Activated CD8-positive, alpha-beta memory T cell treated with anti-CD3 and anti-CD28 coated beads, Interleukin-2, amount 10 ng/mL, durations not matched to agents 7 days and 5 days (primary cell): ENCODE measurements around the gene CDK5RAP3. TPM values are rescaled to one million over a fixed set of nuclear protein-coding genes. Genes with fewer than 3 reads are reported as not detected.

Experiments used
- ATAC-seq: fragments of 150-1000 bp; cut with Tn5 transposase; one replicate; pipeline ENCODE4 v1.10.0; 2021; ENCODE audit warnings: moderate library complexity
- CTCF ChIA-PET: fragments of 350-600 bp; sonication (Branson Sonifier 250); formaldehyde crosslinking; loops from one replicate; lab custom pipeline; 2021; ENCODE audit warnings: antibody characterized with exemption; lab: Charles Lee
- DNase-seq: peaks from one replicate; pipeline ENCODE4 v3.0.0-alpha.2; 2020
- H3K27ac Mint-ChIP-seq: one replicate; pipeline ENCODE4 v1.8.0; 2021; ENCODE audit warnings: mild to moderate bottlenecking, mixed read lengths
- H3K27me3 Mint-ChIP-seq: one replicate; pipeline ENCODE4 v1.8.0; 2021; ENCODE audit warnings: mixed read lengths
- H3K36me3 Mint-ChIP-seq: one replicate; pipeline ENCODE4 v1.8.0; 2021; ENCODE audit warnings: mild to moderate bottlenecking, mixed read lengths
- H3K4me1 Mint-ChIP-seq: one replicate; pipeline ENCODE4 v1.8.0; 2021; ENCODE audit warnings: mixed read lengths
- H3K4me3 Mint-ChIP-seq: one replicate; pipeline ENCODE4 v1.8.0; 2021; ENCODE audit warnings: mild to moderate bottlenecking, moderate library complexity, mixed read lengths
- H3K9me3 Mint-ChIP-seq: one replicate; pipeline ENCODE4 v1.8.0; 2022; ENCODE audit warnings: low read depth, mixed read lengths
- total RNA-seq, 2 experiments: library from RNA; stranded (reverse); gene quantifications; one replicate each; pipeline ENCODE4 v1.2.3, GENCODE V29; 2021

Gene CDK5RAP3
- total RNA-seq, 2 experiments from 2014 or later, result 215 to 262 TPM

GRCh38 chr17:47952171-47953021 is 18.5 kb upstream of the CDK5RAP3 start:
- ATAC-seq (no peak), DNase-seq (no peak)
- Mint-ChIP-seq H3K27ac (no peak overlapping the region), H3K9me3 (no peaks in the 10 kb centered on the region), H3K4me3 (no peak overlapping the region), H3K27me3 (no peaks in the 10 kb centered on the region), H3K4me1 (peaks cover 14% of the 10 kb centered on the region), H3K36me3 (peaks cover 7% of the 10 kb centered on the region)
- CTCF ChIA-PET, result interaction anchor here (1.0 to 18.6 kb wide), 5 partner anchors 10 to 67 kb away, joined by 3 to 383 read pairs (median 7); partner anchors contain the start of gene CDK5RAP3

- H3K27ac Mint-ChIP-seq, result no peak overlapping the region
- peaks cover 12% of the 10 kb centered on the region for H3K4me1 Mint-ChIP-seq
- no peak overlapping the region for H3K4me3 Mint-ChIP-seq
- DNase-seq (no peak), ATAC-seq (no peak)
- peaks cover 3% of the 10 kb centered on the region for H3K36me3 Mint-ChIP-seq
- H3K27me3 Mint-ChIP-seq, result no peaks in the 10 kb centered on the region
- CTCF ChIA-PET, result interaction anchor here (1.0 to 18.6 kb wide), 6 partner anchors 10 to 64 kb away, joined by 3 to 383 read pairs (median 3); partner anchors contain the start of gene CDK5RAP3
- no peaks in the 10 kb centered on the region for H3K9me3 Mint-ChIP-seq
Observed at GRCh38 chr17:47953909-47954308, 17.0 kb upstream of the CDK5RAP3 start.

- no peak for DNase-seq
- no peaks in the 10 kb centered on the region for H3K9me3 Mint-ChIP-seq
Observed at GRCh38 chr17:47955497-47956461, 15.1 kb upstream of the CDK5RAP3 start.

GRCh38 chr17:47956791-47957590 is 13.9 kb upstream of the CDK5RAP3 start:
- Mint-ChIP-seq H3K4me1 (no peaks in the 10 kb centered on the region), H3K27me3 (no peaks in the 10 kb centered on the region), H3K9me3 (no peaks in the 10 kb centered on the region), H3K36me3 (no peaks in the 10 kb centered on the region), H3K27ac (no peak overlapping the region), H3K4me3 (no peak overlapping the region)
- ATAC-seq (no peak), DNase-seq (no peak)
- CTCF ChIA-PET, result interaction anchor here (0.9 to 18.6 kb wide), 7 partner anchors 8 to 116 kb away, joined by 3 to 383 read pairs (median 5); partner anchors contain the start of genes CDK5RAP3 and SCRN2

More at GRCh38 chr17:47955497-47956461, 15.1 kb upstream of the CDK5RAP3 start:
- Mint-ChIP-seq H3K4me3 (no peak overlapping the region), H3K36me3 (no peaks in the 10 kb centered on the region), H3K27ac (peak overlapping the region; percentile 38), H3K4me1 (no peaks in the 10 kb centered on the region), H3K27me3 (no peaks in the 10 kb centered on the region)
- no peak for ATAC-seq
- CTCF ChIA-PET, result interaction anchor here (1.9 to 18.6 kb wide), 4 partner anchors 7 to 114 kb away, joined by 4 to 383 read pairs (median 18); partner anchors contain the start of genes CDK5RAP3 and SCRN2

- H3K4me3 Mint-ChIP-seq, result no peak within 1 kb of the TSS
- H3K27me3 Mint-ChIP-seq, result no peaks in the 10 kb centered on the region
- H3K36me3 Mint-ChIP-seq, result no peaks in the 10 kb centered on the region
- CTCF ChIA-PET, result interaction anchor here (0.5 to 18.6 kb wide), 9 partner anchors 9 to 200 kb away, joined by 3 to 383 read pairs (median 3); partner anchors contain the start of genes CDK5RAP3 and SCRN2
- ATAC-seq (no peak), DNase-seq (no peak)
- no peaks in the 10 kb centered on the region for H3K4me1 Mint-ChIP-seq
- no peak within 1 kb of the TSS for H3K27ac Mint-ChIP-seq
- H3K9me3 Mint-ChIP-seq, result no peaks in the 10 kb centered on the region
Observed at GRCh38 chr17:47957591-47958490, 13.1 kb upstream of the CDK5RAP3 start, which contains the start of gene PRR15L. Gene PRR15L (minus strand): TSS chr17:47957883. CDS start chr17:47953234, 4,649 bp downstream.

GRCh38 chr17:47959825-47960655 is 10.9 kb upstream of the CDK5RAP3 start:
- no peak overlapping the region for H3K27ac Mint-ChIP-seq
- CTCF ChIA-PET, result interaction anchor here (0.9 to 4.2 kb wide), 6 partner anchors 10 to 19 kb away, joined by 3 to 19 read pairs (median 4); partner anchors contain the start of genes CDK5RAP3 and PNPO
- no peaks in the 10 kb centered on the region for H3K27me3 Mint-ChIP-seq
- DNase-seq (no peak), ATAC-seq (no peak)
- no peaks in the 10 kb centered on the region for H3K36me3 Mint-ChIP-seq
- H3K9me3 Mint-ChIP-seq, result no peaks in the 10 kb centered on the region
- H3K4me1 Mint-ChIP-seq, result no peaks in the 10 kb centered on the region
- no peak overlapping the region for H3K4me3 Mint-ChIP-seq

GRCh38 chr17:47961406-47961805 is 9.5 kb upstream of the CDK5RAP3 start:
- CTCF ChIA-PET, result interaction anchor here (0.8 to 4.2 kb wide), 5 partner anchors 9 to 72 kb away, joined by 3 to 19 read pairs (median 4); partner anchors contain the start of gene CDK5RAP3
- Mint-ChIP-seq H3K9me3 (no peaks in the 10 kb centered on the region), H3K36me3 (no peaks in the 10 kb centered on the region), H3K27me3 (no peaks in the 10 kb centered on the region), H3K27ac (no peak overlapping the region), H3K4me3 (no peak overlapping the region), H3K4me1 (peaks cover 2% of the 10 kb centered on the region)
- no peak for ATAC-seq
- DNase-seq, result no peak

GRCh38 chr17:47962901-47963300 is 8.0 kb upstream of the CDK5RAP3 start:
- no peak overlapping the region for H3K4me3 Mint-ChIP-seq
- peaks cover 2% of the 10 kb centered on the region for H3K4me1 Mint-ChIP-seq
- no peak overlapping the region for H3K27ac Mint-ChIP-seq
- CTCF ChIA-PET, result interaction anchor here (1.6 kb wide), 2 partner anchors 8 to 16 kb away, joined by 4 to 9 read pairs; partner anchors contain the start of gene CDK5RAP3
- no peak for DNase-seq
- H3K36me3 Mint-ChIP-seq, result no peaks in the 10 kb centered on the region
- peaks cover 2% of the 10 kb centered on the region for H3K27me3 Mint-ChIP-seq
- ATAC-seq, result no peak
- no peaks in the 10 kb centered on the region for H3K9me3 Mint-ChIP-seq

GRCh38 chr17:47964856-47965255 is 6.1 kb upstream of the CDK5RAP3 start:
- CTCF ChIA-PET, result interaction anchor here (1.0 kb wide), 1 partner anchor 16 kb away, joined by 3 read pairs; no protein-coding TSS in a partner anchor
- no peak overlapping the region for H3K4me3 Mint-ChIP-seq
- ATAC-seq (no peak), DNase-seq (no peak)
- peaks cover 2% of the 10 kb centered on the region for H3K27me3 Mint-ChIP-seq
- no peak overlapping the region for H3K27ac Mint-ChIP-seq
- H3K36me3 Mint-ChIP-seq, result no peaks in the 10 kb centered on the region
- H3K9me3 Mint-ChIP-seq, result no peaks in the 10 kb centered on the region
- peaks cover 4% of the 10 kb centered on the region for H3K4me1 Mint-ChIP-seq

GRCh38 chr17:47966079-47966519 is 4.8 kb upstream of the CDK5RAP3 start:
- CTCF ChIA-PET, result interaction anchor here (0.7 to 15.7 kb wide), 5 partner anchors 14 to 52 kb away, joined by 3 to 383 read pairs (median 3); partner anchors contain the start of genes PNPO and PRR15L

More at GRCh38 chr17:47966079-47966519, 4.8 kb upstream of the CDK5RAP3 start:
- Mint-ChIP-seq H3K4me1 (peaks cover 13% of the 10 kb centered on the region), H3K27me3 (peaks cover 2% of the 10 kb centered on the region), H3K9me3 (no peaks in the 10 kb centered on the region), H3K36me3 (no peaks in the 10 kb centered on the region), H3K4me3 (no peak overlapping the region), H3K27ac (no peak overlapping the region)
- DNase-seq (no peak), ATAC-seq (no peak)
